ENCODE data around the gene KIF6. TPM values are rescaled to one million over a fixed set of nuclear protein-coding genes. Genes with fewer than 3 reads are reported as not detected.

Gene KIF6
- total and polyA plus RNA-seq, 2 of the 8 experiments (the other 6 are each of a cell fraction or from before 2014, with no cell fraction given), result 0.53 to 0.65 TPM

- H3K9ac ChIP-seq (replicated peaks in 1 of 4; ENCODE audit: extremely low read depth in 1 of 4, low read depth in 3 of 4, low read length in 3 of 4), result no peak overlapping the region
- CTCF ChIA-PET (ENCODE audit: partially characterized antibody), result interaction anchor here (0.7 to 1.4 kb wide), 4 partner anchors 17 to 156 kb away, joined by 3 read pairs; no protein-coding TSS in a partner anchor
- FAIRE-seq (no peak), DNase-seq (ENCODE audit: low read depth in 1 of 2, low spot score in 2 of 2) (no peak)
- POLR2A ChIA-PET (ENCODE audit: partially characterized antibody), result interaction anchor here (0.6 kb wide), 1 partner anchor 13 kb away, joined by 3 read pairs; no protein-coding TSS in a partner anchor
- no peak overlapping the region for H3K56ac ChIP-seq (replicated peaks; ENCODE audit: insufficient read length, low read depth, low read length)
- no peak overlapping the region for H3K4me2 ChIP-seq (ENCODE audit: insufficient read depth in 1 of 2, low read depth in 2 of 2, low read length in 2 of 2)
- H3K9me3 ChIP-seq (ENCODE audit: insufficient read depth in 2 of 2, low read depth in 1 of 2, low read length in 1 of 2), result no peaks in the 10 kb centered on the region
- no peak overlapping the region for H3K14ac ChIP-seq (ENCODE audit: insufficient read length)
- no peak overlapping the region for H3K27ac ChIP-seq (ENCODE audit: low read depth, low read length)
- no peak overlapping the region for H2AFZ ChIP-seq (ENCODE audit: low read length)
- H3K4ac ChIP-seq (replicated peaks; ENCODE audit: insufficient read length, low read depth, low read length), result no peak overlapping the region
- H4K8ac ChIP-seq (ENCODE audit: extremely low read depth, insufficient read depth, low read length), result no peak overlapping the region; the same call in 1 of the 2 replicates
- H3K27me3 ChIP-seq (replicated peaks in 1 of 4; ENCODE audit: control insufficient read depth in 3 of 4, extremely low read depth in 1 of 4, insufficient read depth in 3 of 4, low read length in 3 of 4), result no peaks in the 10 kb centered on the region
- H3K18ac ChIP-seq (ENCODE audit: extremely low read depth, low read length), result no peak overlapping the region
- no peaks in the 10 kb centered on the region for H3K36me3 ChIP-seq (ENCODE audit: control insufficient read depth in 2 of 4, insufficient read depth in 4 of 4, low read length in 3 of 4)
- no peaks in the 10 kb centered on the region for H3K79me1 ChIP-seq (ENCODE audit: low read depth, low read length)
- WGBS, 2 experiments (ENCODE audit: extremely low coverage in 1 of 2, insufficient coverage in 1 of 2, insufficient read length in 1 of 2, insufficient replicate concordance in 2 of 2, low coverage in 1 of 2, low lambda C conversion rate in 2 of 2, missing lambda C conversion rate in 1 of 2), result 83% methylated on average over 5 of the region's 5 CpGs; no CpG with 5 or more reads in 1 of the 2 experiments
- H2BK20ac ChIP-seq (ENCODE audit: low read length), result no peak overlapping the region
- H2BK12ac ChIP-seq (ENCODE audit: low read depth, low read length), result no peak overlapping the region
- no peaks in the 10 kb centered on the region; a peak in 1 of 4 replicates for H3K79me2 ChIP-seq (ENCODE audit: control insufficient read depth in 1 of 2, insufficient read depth in 2 of 2, low read length in 2 of 2)
- no peak overlapping the region for H2BK5ac ChIP-seq (ENCODE audit: low read depth, low read length)
- H4K20me1 ChIP-seq (replicated peaks in 1 of 2; ENCODE audit: control insufficient read depth in 1 of 2, insufficient read depth in 2 of 2, low read length in 2 of 2), result no peaks in the 10 kb centered on the region
- no peak overlapping the region for H4K91ac ChIP-seq (replicated peaks; ENCODE audit: insufficient read length, low read length)
- no peak overlapping the region for H4K5ac ChIP-seq (ENCODE audit: insufficient read length, low read depth, low read length)
- no peak overlapping the region for H3K23ac ChIP-seq (ENCODE audit: insufficient read length)
- H2BK15ac ChIP-seq (ENCODE audit: low read length), result no peak overlapping the region
- no peak overlapping the region for H2BK120ac ChIP-seq (replicated peaks; ENCODE audit: low read depth, low read length)
- H3K4me3 ChIP-seq (ENCODE audit: extremely low read depth in 1 of 4, insufficient read depth in 2 of 4, low read depth in 3 of 4, low read length in 4 of 4), result no peak overlapping the region
- no peaks in the 10 kb centered on the region for H3K23me2 ChIP-seq (ENCODE audit: low read depth, low read length)
- no peak overlapping the region for H2AK5ac ChIP-seq (ENCODE audit: low read depth, low read length)
- H3K4me1 ChIP-seq (replicated peaks in 1 of 4; ENCODE audit: control insufficient read depth in 3 of 4, insufficient read depth in 4 of 4, low read length in 3 of 4), result no peaks in the 10 kb centered on the region
- no peak for TF ChIP-seq CEBPB (IDR thresholded peaks at IDR 0.05; ENCODE audit: low read depth, low read length)
- no peak for TF ChIP-seq JUN (IDR thresholded peaks at IDR 0.05; ENCODE audit: low read depth, low read length)
- TF ChIP-seq SP1 (IDR thresholded peaks at IDR 0.05; ENCODE audit: low read depth, low read length), result no peak
- TF ChIP-seq SP4 (IDR thresholded peaks at IDR 0.05; ENCODE audit: low read length), result no peak
- no peak for TF ChIP-seq POLR2A (IDR thresholded peaks at IDR 0.05; ENCODE audit: control extremely low read depth in 1 of 2, low read depth in 2 of 2, low read length in 2 of 2)
- no peak for TF ChIP-seq ATF2 (IDR thresholded peaks at IDR 0.05; ENCODE audit: low read length)
- no peak for TF ChIP-seq POLR2AphosphoS5 (IDR thresholded peaks at IDR 0.05; ENCODE audit: low read depth, low read length)
- no peak for TF ChIP-seq BCL11A (IDR thresholded peaks at IDR 0.05; ENCODE audit: low read depth in 2 of 2, low read length in 2 of 2)
- no peak for TF ChIP-seq EP300 (IDR thresholded peaks at IDR 0.05; ENCODE audit: borderline replicate concordance in 1 of 2, low read depth in 2 of 2, low read length in 2 of 2)
- TF ChIP-seq SIN3A (conservative IDR thresholded peaks at IDR 0.05 in 1 of 2, IDR thresholded peaks at IDR 0.05 in 1 of 2; ENCODE audit: low read depth in 1 of 2, low read length in 2 of 2), result no peak
- no peak for TF ChIP-seq RAD21 (IDR thresholded peaks at IDR 0.05 in 1 of 2, conservative IDR thresholded peaks at IDR 0.05 in 1 of 2; ENCODE audit: low read depth in 2 of 2, low read length in 2 of 2)
- no peak for TF ChIP-seq ZNF274 (IDR thresholded peaks at IDR 0.05; ENCODE audit: borderline replicate concordance, extremely low read depth, low read length)
These were observed 397.7 kb downstream of the KIF6 start for GRCh38 chr6:39327507-39327906.

All from H1 (cell line).